ENCODE data around the gene TM7SF3. TPM values are rescaled to one million over a fixed set of nuclear protein-coding genes. Genes with fewer than 3 reads are reported as not detected.

The TM7SF3 gene
- total RNA-seq, 4 donors from 2014 or later: 40.1 to 87.5 (median 64.4) TPM

GRCh38 chr12:27034607-27035293, 20.6 kb upstream of the TM7SF3 start:
- no peak overlapping the region for H3K27ac ChIP-seq
- H3K27me3 ChIP-seq: no peaks in the 10 kb centered on the region
- no peaks in the 10 kb centered on the region for H3K4me1 ChIP-seq
- no peak overlapping the region for H3K4me3 ChIP-seq
- 87 to 95% methylated on average over 4 to 21 of the region's 21 CpGs for WGBS, 2 donors (ENCODE audit: low coverage in 1 of 2)
- no peak for ATAC-seq
- peaks cover 0 to 66% of the 10 kb centered on the region in 2 donors for H3K36me3 ChIP-seq
- TF ChIP-seq POLR2AphosphoS5 (IDR thresholded peaks at IDR 0.05) (no peak), POLR2A (IDR thresholded peaks at IDR 0.05) (no peak), EP300 (IDR thresholded peaks at IDR 0.05) (no peak)
- TF ChIP-seq, protein P1, sequence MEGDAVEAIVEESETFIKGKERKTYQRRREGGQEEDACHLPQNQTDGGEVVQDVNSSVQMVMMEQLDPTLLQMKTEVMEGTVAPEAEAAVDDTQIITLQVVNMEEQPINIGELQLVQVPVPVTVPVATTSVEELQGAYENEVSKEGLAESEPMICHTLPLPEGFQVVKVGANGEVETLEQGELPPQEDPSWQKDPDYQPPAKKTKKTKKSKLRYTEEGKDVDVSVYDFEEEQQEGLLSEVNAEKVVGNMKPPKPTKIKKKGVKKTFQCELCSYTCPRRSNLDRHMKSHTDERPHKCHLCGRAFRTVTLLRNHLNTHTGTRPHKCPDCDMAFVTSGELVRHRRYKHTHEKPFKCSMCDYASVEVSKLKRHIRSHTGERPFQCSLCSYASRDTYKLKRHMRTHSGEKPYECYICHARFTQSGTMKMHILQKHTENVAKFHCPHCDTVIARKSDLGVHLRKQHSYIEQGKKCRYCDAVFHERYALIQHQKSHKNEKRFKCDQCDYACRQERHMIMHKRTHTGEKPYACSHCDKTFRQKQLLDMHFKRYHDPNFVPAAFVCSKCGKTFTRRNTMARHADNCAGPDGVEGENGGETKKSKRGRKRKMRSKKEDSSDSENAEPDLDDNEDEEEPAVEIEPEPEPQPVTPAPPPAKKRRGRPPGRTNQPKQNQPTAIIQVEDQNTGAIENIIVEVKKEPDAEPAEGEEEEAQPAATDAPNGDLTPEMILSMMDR (IDR thresholded peaks at IDR 0.05): no peak
- no peaks in the 10 kb centered on the region for H3K9me3 ChIP-seq

- H3K9me3 ChIP-seq: no peaks in the 10 kb centered on the region
- H3K36me3 ChIP-seq: peaks cover 5 to 74% of the 10 kb centered on the region in 2 donors
- no peaks in the 10 kb centered on the region for H3K4me1 ChIP-seq
- H3K4me3 ChIP-seq: no peak overlapping the region
- H3K27ac ChIP-seq: no peak overlapping the region
- no peak for ATAC-seq
- no peaks in the 10 kb centered on the region for H3K27me3 ChIP-seq
- TF ChIP-seq, protein P1 (IDR thresholded peaks at IDR 0.05): no peak
- no peak for TF ChIP-seq EP300 (IDR thresholded peaks at IDR 0.05)
- no peak for TF ChIP-seq POLR2A (IDR thresholded peaks at IDR 0.05)
- 80 to 100% methylated on average over 2 to 3 of the region's 3 CpGs for WGBS, 2 donors (ENCODE audit: low coverage in 1 of 2)
These were observed 18.5 kb upstream of the TM7SF3 start for GRCh38 chr12:27032679-27033078.

- Histone ChIP-seq H3K4me1 (no peaks in the 10 kb centered on the region), H3K27me3 (no peaks in the 10 kb centered on the region), H3K36me3 (peaks cover 12 to 84% of the 10 kb centered on the region in 2 donors), H3K27ac (no peak overlapping the region), H3K4me3 (no peak overlapping the region), H3K9me3 (no peaks in the 10 kb centered on the region)
- TF ChIP-seq EP300 (IDR thresholded peaks at IDR 0.05) (no peak), POLR2AphosphoS5 (IDR thresholded peaks at IDR 0.05) (no peak), POLR2A (IDR thresholded peaks at IDR 0.05) (no peak)
- TF ChIP-seq, protein P1 (IDR thresholded peaks at IDR 0.05): no peak
- WGBS, 2 donors (ENCODE audit: low coverage in 1 of 2): 94 to 100% methylated on average over 3 of the region's 3 CpGs
- ATAC-seq: no peak
These were observed 17.3 kb upstream of the TM7SF3 start for GRCh38 chr12:27031531-27031930.

GRCh38 chr12:27026257-27026656, 12.1 kb upstream of the TM7SF3 start:
- Histone ChIP-seq H3K4me1 (peaks cover 9 to 33% (median 10%) of the 10 kb centered on the region in 3 donors), H3K9me3 (no peaks in the 10 kb centered on the region), H3K36me3 (peaks cover 12 to 45% of the 10 kb centered on the region in 2 donors), H3K27me3 (no peaks in the 10 kb centered on the region), H3K4me3 (no peak overlapping the region), H3K27ac (no peak overlapping the region)
- TF ChIP-seq, protein P1 (IDR thresholded peaks at IDR 0.05): no peak
- no peak for TF ChIP-seq POLR2AphosphoS5 (IDR thresholded peaks at IDR 0.05)
- TF ChIP-seq POLR2A (IDR thresholded peaks at IDR 0.05): no peak
- no peak for TF ChIP-seq EP300 (IDR thresholded peaks at IDR 0.05)
- no peak for ATAC-seq

DNA sequence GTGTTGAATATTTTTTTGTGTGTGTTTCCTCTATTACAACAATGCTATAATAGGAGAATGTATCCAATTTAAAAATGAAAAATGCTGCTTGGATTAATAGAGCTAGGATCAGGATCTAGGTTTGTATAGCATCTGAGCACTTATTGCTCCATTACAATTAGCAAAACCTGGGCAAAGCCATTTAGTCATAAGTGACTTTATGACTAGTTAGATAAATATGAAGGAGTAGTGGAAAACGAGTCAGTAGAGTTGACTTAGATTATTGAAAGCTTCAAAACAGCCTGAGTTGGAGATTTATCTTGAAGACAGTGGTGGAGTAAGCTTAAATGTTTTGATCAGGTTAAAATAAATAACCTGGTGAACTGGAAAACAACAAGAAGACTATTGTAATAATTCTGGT, 10.9 kb upstream of the TM7SF3 start:
- no peak for ATAC-seq
- Histone ChIP-seq H3K4me1 (peaks cover 9 to 33% (median 10%) of the 10 kb centered on the region in 3 donors), H3K27ac (no peak overlapping the region), H3K27me3 (no peaks in the 10 kb centered on the region), H3K4me3 (no peak overlapping the region), H3K36me3 (peaks cover 12 to 34% of the 10 kb centered on the region in 2 donors), H3K9me3 (no peaks in the 10 kb centered on the region)
- 38 to 70% methylated on average over 1 of the region's 1 CpG for WGBS, 2 donors (ENCODE audit: low coverage in 1 of 2)
- TF ChIP-seq, protein P1 (IDR thresholded peaks at IDR 0.05): no peak
- TF ChIP-seq EP300 (IDR thresholded peaks at IDR 0.05) (no peak), POLR2A (IDR thresholded peaks at IDR 0.05) (no peak), POLR2AphosphoS5 (IDR thresholded peaks at IDR 0.05) (no peak)
